HG02610 (cell line): Measurements from ENCODE around the gene BNC2.

Experiments
- ATAC-seq: cut with Tn5 transposase; IDR thresholded peaks from one replicate; pipeline ENCODE4 v1.9.1; 2021; ENCODE audit warnings: mild to moderate bottlenecking, moderate library complexity; ENCODE audit not compliant: unreplicated experiment

The BNC2 gene

DNA sequence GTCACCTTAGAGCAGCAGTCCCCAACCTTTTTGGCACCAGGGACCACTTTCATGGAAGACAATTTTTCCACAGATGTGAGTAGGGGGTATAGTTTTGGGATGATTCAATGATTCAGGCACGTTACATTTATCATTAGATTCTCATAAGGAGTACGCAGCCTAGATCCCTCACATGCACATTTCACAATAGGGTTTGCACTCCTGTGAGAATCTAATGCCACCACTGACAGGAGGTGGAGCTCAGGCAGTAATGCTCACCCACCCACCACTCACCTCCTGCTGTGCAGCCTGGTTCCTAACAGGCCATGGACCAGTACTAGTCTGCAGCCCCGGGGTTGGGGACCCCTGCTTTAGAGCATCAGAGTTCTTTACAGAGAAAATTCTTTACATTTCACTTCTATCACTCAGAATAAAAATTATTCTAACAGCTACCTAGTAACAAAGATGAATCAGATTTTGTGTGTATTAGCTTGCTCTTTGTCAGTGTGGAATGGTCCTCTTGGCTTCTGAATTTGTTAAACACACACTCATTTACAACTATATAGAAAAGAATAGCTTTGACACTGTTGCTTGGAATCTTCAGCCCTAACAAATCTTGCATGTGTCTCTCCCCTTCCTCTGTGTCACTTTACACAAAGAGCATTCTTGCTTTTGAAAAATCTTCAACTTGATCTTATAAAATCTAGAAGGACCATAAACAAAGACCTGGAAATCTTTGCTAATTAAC lies 438.6 kb downstream of the BNC2 start:
- ATAC-seq = no peak

DNA sequence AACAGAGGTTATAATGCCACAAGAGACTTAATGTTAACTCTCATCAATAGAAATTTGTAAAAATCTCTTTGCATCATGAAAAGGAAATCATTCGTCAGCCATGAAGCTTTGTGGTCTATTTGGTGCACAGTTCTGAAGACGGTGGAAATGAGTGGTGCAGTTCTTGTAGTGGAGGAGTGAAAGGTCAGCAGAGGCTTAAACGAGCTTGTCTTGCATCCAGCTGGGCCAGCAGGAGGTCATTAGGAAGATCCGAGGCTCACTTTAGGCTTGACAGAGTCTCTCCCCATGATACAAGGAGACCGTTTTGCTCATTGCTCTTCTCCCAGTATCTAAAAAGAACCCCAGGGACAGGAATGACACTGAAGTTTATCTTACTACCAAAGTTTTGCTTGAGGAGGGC lies 440.8 kb downstream of the BNC2 start:
- ATAC-seq = no peak

DNA sequence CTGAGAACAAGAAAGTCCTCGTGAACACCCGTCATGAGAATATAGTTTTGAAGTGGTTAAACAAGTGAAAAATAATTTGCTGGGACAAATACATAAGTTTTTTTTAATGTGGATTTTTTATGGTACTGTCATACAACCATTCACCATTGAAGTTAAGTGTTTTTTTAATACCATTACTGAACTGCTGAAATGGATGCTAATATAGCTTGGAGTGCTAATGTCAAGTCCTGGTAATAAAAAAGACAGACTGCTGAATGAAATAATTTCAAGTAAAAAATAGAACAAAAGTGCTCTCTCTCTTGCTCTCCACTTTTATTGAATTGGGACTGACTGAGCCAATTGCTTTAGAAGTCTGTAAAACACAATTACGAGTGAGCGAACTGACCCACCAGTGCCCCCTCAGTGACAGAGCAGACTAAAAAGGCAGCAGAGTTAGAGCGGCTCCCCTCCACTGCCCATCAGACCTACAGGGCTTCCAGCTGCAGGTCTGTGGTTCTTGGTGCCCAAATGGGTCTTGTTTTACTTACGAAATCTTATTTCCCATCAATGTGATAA lies 442.5 kb downstream of the BNC2 start:
- ATAC-seq = no peak

DNA sequence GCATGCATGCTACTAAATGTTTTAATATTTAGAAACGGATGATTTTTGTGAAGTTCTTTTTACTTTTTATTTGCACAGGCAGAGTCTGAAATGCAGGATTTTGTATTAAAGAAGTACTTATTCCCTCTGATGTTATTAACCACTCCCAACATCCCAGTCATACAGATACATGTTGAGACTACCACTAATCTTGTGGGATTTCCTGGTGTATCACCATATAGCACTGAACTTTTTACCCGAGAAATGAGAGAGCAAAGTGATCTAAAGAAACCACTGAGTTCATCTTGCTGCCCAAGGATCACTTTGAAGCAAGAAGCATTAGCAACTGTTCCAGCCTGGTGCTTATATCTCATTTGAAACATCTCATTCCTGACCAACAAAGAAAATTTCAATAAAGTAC lies 443.8 kb downstream of the BNC2 start:
- ATAC-seq = no peak

- no peak for ATAC-seq
These were observed 444.8 kb downstream of the BNC2 start for GRCh38 chr9:16425562-16426231.

GRCh38 chr9:16422114-16422513 lies 448.4 kb downstream of the BNC2 start:
- ATAC-seq = no peak

DNA sequence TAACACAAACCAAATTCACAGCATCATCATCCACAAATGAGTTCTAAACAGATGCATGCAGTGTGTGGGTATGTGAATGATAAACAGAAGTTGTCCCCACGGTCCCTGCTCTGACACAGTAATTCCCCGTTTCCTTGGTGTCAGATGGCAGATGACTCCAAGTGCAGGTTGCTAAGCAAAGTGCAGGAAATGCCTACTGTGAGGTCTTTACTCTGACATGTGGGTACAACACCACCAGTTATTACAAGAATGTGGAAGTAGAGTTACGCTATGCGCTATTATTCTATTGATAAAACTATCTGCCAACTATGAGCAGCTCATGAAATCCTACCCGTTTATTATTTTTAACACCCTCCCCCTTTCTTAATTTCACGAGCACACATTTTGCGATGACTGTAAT lies 448.9 kb downstream of the BNC2 start:
- ATAC-seq = no peak

DNA sequence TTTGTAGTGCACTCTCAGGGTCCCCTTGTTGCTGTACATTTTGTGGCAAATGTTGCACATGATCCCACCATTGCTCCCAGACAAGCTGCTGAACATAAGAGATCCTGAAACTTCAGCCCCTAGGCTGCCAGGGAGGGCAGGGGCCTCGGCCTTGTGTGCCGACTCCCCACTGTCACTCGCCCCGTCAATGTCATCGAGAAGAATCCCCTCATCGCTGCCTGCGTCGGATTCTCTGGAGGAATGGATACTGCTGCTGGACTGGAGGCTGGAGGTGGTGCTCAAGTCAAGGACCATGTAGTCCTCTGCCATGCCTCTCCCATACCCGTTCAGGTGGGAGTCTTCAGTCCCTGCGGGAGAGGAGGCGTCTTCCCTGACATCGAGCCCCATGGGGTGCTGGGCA lies 451.3 kb downstream of the BNC2 start:
- ATAC-seq = no peak

DNA sequence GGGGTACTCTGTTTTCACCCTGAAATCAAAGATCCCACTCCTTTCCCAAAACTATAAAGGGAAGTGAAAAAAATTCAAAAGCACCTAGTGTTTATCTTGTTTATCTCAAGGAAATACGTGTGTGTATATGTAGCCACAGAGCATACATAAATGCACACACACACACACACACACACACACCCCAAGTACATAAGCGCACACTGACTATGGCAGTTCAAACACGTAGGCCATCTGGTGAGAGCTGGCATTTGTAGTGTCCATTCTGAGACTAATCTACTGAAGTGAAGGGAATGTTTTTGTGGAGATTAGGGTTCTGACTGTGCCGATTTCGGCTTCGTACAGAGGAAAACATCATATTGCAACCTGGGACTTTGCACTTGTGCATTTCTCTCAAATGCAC lies 451.7 kb downstream of the BNC2 start:
- no peak for ATAC-seq

GRCh38 chr9:16417749-16418148 lies 452.7 kb downstream of the BNC2 start:
- ATAC-seq = no peak

- ATAC-seq = no peak
These were observed 453.3 kb downstream of the BNC2 start for GRCh38 chr9:16417161-16417560.

GRCh38 chr9:16414451-16414850 lies 456.0 kb downstream of the BNC2 start:
- ATAC-seq = no peak

DNA sequence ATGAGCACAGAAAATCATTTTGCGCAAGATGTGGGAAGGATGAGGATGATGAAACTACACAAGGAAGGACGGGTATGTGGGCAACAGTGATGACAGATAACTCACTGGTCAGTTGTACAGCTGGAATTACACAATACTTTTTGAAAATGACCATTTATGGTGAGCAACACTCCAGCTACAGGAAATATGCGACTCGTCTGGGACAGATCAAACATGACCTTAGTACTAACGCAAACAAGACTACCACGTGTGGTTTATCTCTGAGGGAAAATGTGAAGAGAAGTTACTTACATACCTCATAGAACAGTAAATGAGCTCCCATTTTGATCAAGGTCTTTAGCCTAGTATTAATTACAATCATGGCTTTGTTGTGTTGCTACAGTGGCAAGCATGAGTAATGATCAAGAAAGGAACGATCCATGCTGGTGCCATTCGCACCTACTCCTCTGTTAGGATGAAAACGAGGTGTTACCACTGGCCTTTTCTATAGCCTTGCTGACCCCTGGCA lies 456.9 kb downstream of the BNC2 start:
- no peak for ATAC-seq

- no peak for ATAC-seq
These were observed 457.7 kb downstream of the BNC2 start for GRCh38 chr9:16412740-16413139.

DNA sequence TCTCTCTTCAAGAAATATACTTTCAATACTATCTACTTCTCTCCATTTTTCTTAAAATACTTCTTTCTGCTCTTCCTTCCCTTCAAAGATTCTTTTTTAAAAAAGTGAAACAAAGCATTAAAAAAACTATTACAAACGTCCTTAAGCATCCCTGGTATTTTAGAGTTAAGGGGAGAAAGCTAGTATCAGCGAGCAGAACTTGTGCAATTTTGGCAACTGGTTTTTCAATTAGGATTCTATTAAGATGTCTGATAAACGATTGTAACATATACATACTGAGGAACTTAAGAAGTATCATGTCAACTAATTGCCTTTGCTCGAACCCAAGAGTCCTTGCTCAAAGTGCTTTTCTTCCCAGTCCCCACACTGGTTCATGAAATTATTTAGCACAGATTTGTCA lies 459.2 kb downstream of the BNC2 start:
- no peak for ATAC-seq

DNA sequence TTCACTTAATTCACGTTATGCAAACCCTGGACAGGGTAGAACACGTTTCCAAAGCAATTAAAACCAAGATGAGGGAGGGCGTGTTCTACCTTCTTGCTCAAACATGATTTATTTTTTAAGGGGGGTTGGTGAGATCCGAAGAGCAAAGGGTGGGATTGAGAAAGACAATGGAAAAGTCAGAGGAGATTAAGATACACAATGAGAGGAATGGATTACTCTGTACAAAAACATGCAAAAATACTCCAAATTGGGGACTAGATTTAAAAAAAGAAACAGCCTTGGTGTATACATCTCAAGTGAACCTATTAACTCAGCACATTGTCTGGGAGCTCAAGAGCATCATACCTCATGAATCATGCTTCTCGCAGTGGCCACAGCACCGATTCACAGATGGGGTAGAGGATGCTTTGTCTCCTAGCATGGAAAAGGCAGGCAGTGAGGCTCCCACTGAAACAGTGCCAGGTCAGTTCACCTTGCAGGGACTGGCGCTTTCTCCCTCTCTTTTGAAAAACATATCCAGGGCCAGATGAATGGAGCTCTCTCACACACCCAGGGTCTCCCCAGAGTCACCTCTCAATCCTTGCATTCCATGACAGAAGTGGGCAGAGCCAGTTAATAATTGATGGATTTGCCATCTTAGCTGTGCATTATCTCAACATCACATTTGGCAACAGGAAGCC lies 459.7 kb downstream of the BNC2 start:
- no peak for ATAC-seq

- no peak for ATAC-seq
These were observed 462.9 kb downstream of the BNC2 start for GRCh38 chr9:16407617-16408016.

GRCh38 chr9:16406526-16407225 lies 463.8 kb downstream of the BNC2 start:
- ATAC-seq = no peak

DNA sequence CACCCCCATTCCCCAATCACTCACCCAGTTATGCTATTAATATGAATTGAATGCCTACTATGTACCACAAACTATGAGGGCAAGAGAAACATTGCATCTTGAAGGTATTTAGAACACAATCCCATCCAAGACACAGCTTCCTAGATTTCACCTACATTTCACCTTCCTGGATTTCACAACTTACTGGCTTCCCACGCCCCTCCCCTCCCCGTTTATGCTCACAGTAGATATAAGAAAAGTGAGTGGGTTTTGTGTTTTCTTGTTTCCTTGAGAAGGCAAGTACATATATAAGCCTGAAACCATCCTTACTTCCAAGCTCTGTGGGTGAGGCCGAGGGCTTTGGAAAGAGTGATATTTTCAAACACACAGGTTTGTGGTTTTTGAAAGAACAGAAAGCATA lies 465.0 kb downstream of the BNC2 start:
- ATAC-seq = no peak

DNA sequence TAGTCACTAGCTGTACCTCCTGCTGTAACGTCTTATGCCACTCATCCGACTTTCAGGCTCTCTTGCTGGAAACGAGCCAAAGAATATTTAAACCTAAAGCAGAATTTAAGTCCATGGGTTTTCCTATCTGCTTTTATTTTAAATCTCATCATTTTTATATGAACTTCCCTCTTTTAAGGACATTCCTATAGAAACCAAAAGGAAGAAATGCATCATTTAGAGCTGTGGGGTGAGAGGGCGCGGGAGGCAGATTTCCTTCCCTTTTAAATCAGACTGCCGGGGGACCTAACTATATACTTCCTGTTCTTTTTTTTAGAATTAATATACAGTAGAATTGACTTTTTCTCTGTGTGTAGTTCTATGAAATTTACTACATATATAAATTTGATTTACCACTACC lies 468.8 kb downstream of the BNC2 start:
- no peak for ATAC-seq

- ATAC-seq = no peak
These were observed 471.8 kb downstream of the BNC2 start for GRCh38 chr9:16398691-16399090.
